Caco-2 (cell line): Measurements from ENCODE around the gene BPIFB1. TPM values are rescaled to one million over a fixed set of nuclear protein-coding genes. Genes with fewer than 3 reads are reported as not detected.

Experiments
- BruUV-seq: library from RNA; stranded (reverse); fragments of 400-500 nt; replicated peaks from 2 replicates; lab custom pipeline; 2021; lab: Mats Ljungman, UMichigan
- CTCF ChIA-PET: fragments of 300-600 bp; sonication (Branson Sonifier 250); formaldehyde crosslinking; loops from one replicate; lab custom pipeline; 2022; ENCODE audit warnings: antibody characterized with exemption; lab: Charles Lee
- POLR2A ChIA-PET: fragments of 300-600 bp; sonication (Branson Sonifier 250); formaldehyde crosslinking; loops from one replicate; lab custom pipeline; 2022; ENCODE audit warnings: antibody characterized with exemption; lab: Charles Lee
- DNase-seq, 2 experiments: peaks; one replicate each; pipeline versions ENCODE4 v3.0.0 to v3.0.0-alpha.2; 2020 to 2022
- H3K27me3 ChIP-seq: replicated peaks from 2 replicates; pipeline ENCODE4 v1.6.0; 2011; ENCODE audit warnings: low read length; ENCODE audit not compliant: control insufficient read depth, insufficient read depth
- H3K36me3 ChIP-seq: 2 replicates; pipeline ENCODE4 v1.5.1; 2011; ENCODE audit warnings: low read length; ENCODE audit not compliant: control insufficient read depth, insufficient read depth
- H3K4me1 ChIP-seq: fragments of 250-450 bp; sonication (Bioruptor Pico); 2 replicates; pipeline ENCODE4 v1.5.1; 2020; ENCODE audit warnings: mild to moderate bottlenecking
- H3K4me3 ChIP-seq: 2 replicates; pipeline ENCODE4 v1.5.1; 2011; ENCODE audit warnings: low read depth, mild to moderate bottlenecking, control low read depth, low read length
- H3K9me3 ChIP-seq: fragments of 250-450 bp; sonication (Bioruptor Pico); 2 replicates; pipeline ENCODE4 v1.5.1; 2020; ENCODE audit warnings: mild to moderate bottlenecking, moderate library complexity
- H3K27ac Mint-ChIP-seq: one replicate; pipeline ENCODE4 v1.8.0; 2022; ENCODE audit warnings: mixed read lengths; ENCODE audit not compliant: unreplicated experiment
- H3K27me3 Mint-ChIP-seq: one replicate; pipeline ENCODE4 v1.8.0; 2022; ENCODE audit warnings: mixed read lengths; ENCODE audit not compliant: insufficient read depth, unreplicated experiment
- H3K36me3 Mint-ChIP-seq: one replicate; pipeline ENCODE4 v1.8.0; 2022; ENCODE audit warnings: mild to moderate bottlenecking, mixed read lengths; ENCODE audit not compliant: insufficient read depth, unreplicated experiment
- H3K4me1 Mint-ChIP-seq: one replicate; pipeline ENCODE4 v1.8.0; 2022; ENCODE audit warnings: low read depth, mixed read lengths; ENCODE audit not compliant: unreplicated experiment
- H3K4me3 Mint-ChIP-seq: one replicate; pipeline ENCODE4 v1.8.0; 2022; ENCODE audit warnings: mild to moderate bottlenecking, moderate library complexity, mixed read lengths; ENCODE audit not compliant: unreplicated experiment
- H3K9me3 Mint-ChIP-seq: one replicate; pipeline ENCODE4 v1.8.0; 2022; ENCODE audit warnings: mixed read lengths; ENCODE audit not compliant: unreplicated experiment
- CTCF ChIP-seq, 2 experiments: fragments of 200-600 bp in 1 of 2; IDR thresholded peaks; 1 replicate in 1 of 2; 2 replicates in 1 of 2; pipeline versions ENCODE4 v1.5.1 to v1.8.0; 2011 to 2022; ENCODE audit warnings: antibody characterized with exemption in 1 of 2, control low read depth in 1 of 2, inconsistent platforms in 1 of 2, low read depth in 1 of 2, low read length in 1 of 2, mild to moderate bottlenecking in 1 of 2, moderate library complexity in 1 of 2; ENCODE audit not compliant: insufficient read depth in 1 of 2, severe bottlenecking in 1 of 2, unreplicated experiment in 1 of 2
- intact Hi-C: fragments of 100-400 bp; cut with micrococcal nuclease; formaldehyde crosslinking; loops from one replicate; pipeline ENCODE4 v1.10.0; 2022; ENCODE audit not compliant: unreplicated experiment
- total RNA-seq: library from RNA; stranded (reverse); gene quantifications from 2 replicates; pipeline ENCODE4 v1.2.3, GENCODE V29; 2022

The BPIFB1 gene
- total RNA-seq, 1 experiment from 2014 or later: not detected

GRCh38 chr20:33284284-33284683 lies 1.3 kb downstream of the BPIFB1 start:
- POLR2A ChIA-PET: no interaction called here
- Histone ChIP-seq H3K4me1 (no peaks in the 10 kb centered on the region), H3K27me3 (no peaks in the 10 kb centered on the region; the same call in 1 of the 2 replicates), H3K36me3 (no peaks in the 10 kb centered on the region), H3K4me3 (no peak overlapping the region), H3K9me3 (no peaks in the 10 kb centered on the region)
- no peak for TF ChIP-seq CTCF (IDR thresholded peaks at IDR 0.05; ENCODE audit: insufficient read depth in 1 of 2, low read depth in 1 of 2, low read length in 1 of 2, severe bottlenecking in 1 of 2, unreplicated experiment in 1 of 2)
- DNase-seq: no peak
- Mint-ChIP-seq H3K9me3 (no peaks in the 10 kb centered on the region), H3K4me3 (no peak overlapping the region), H3K27me3 (peaks cover 20% of the 10 kb centered on the region), H3K27ac (no peak overlapping the region), H3K36me3 (no peaks in the 10 kb centered on the region), H3K4me1 (no peaks in the 10 kb centered on the region)
- intact Hi-C loops: no loop called here
- no TSS peak for BruUV-seq
- CTCF ChIA-PET: interaction anchor here (1.1 kb wide), 1 partner anchor 72 kb away, joined by 4 read pairs; no protein-coding TSS in a partner anchor

- intact Hi-C loops: no loop called here
These were observed 1.9 kb downstream of the BPIFB1 start for GRCh38 chr20:33284937-33285336.

GRCh38 chr20:33285861-33286495 lies 3.0 kb downstream of the BPIFB1 start:
- Mint-ChIP-seq H3K27me3 (peaks cover 28% of the 10 kb centered on the region), H3K36me3 (no peaks in the 10 kb centered on the region), H3K4me3 (no peak overlapping the region), H3K4me1 (no peaks in the 10 kb centered on the region), H3K9me3 (no peaks in the 10 kb centered on the region), H3K27ac (no peak overlapping the region)
- DNase-seq: no peak
- Histone ChIP-seq H3K9me3 (no peaks in the 10 kb centered on the region), H3K4me1 (no peaks in the 10 kb centered on the region), H3K4me3 (no peak overlapping the region), H3K27me3 (no peaks in the 10 kb centered on the region), H3K36me3 (no peaks in the 10 kb centered on the region)
- CTCF ChIA-PET: interaction anchor here (0.7 to 1.2 kb wide), 2 partner anchors 23 to 172 kb away, joined by 3 read pairs; no protein-coding TSS in a partner anchor
- no TSS peak for BruUV-seq
- POLR2A ChIA-PET: no interaction called here
- intact Hi-C loops: no loop called here
- TF ChIP-seq CTCF (IDR thresholded peaks at IDR 0.05; ENCODE audit: insufficient read depth in 1 of 2, low read depth in 1 of 2, low read length in 1 of 2, severe bottlenecking in 1 of 2, unreplicated experiment in 1 of 2): no peak

More at GRCh38 chr20:33284937-33285336, 1.9 kb downstream of the BPIFB1 start:
- no peak for TF ChIP-seq CTCF (IDR thresholded peaks at IDR 0.05; ENCODE audit: insufficient read depth in 1 of 2, low read depth in 1 of 2, low read length in 1 of 2, severe bottlenecking in 1 of 2, unreplicated experiment in 1 of 2)
- H3K4me3 ChIP-seq: no peak overlapping the region
- BruUV-seq: no TSS peak
- Mint-ChIP-seq H3K4me1 (no peaks in the 10 kb centered on the region), H3K4me3 (no peak overlapping the region), H3K27me3 (peaks cover 21% of the 10 kb centered on the region), H3K9me3 (no peaks in the 10 kb centered on the region), H3K27ac (no peak overlapping the region), H3K36me3 (no peaks in the 10 kb centered on the region)
- H3K4me1 ChIP-seq: no peaks in the 10 kb centered on the region
- no peaks in the 10 kb centered on the region for H3K27me3 ChIP-seq
- no peaks in the 10 kb centered on the region for H3K36me3 ChIP-seq
- DNase-seq: no peak
- H3K9me3 ChIP-seq: no peaks in the 10 kb centered on the region
- ChIA-PET POLR2A (no interaction called here), CTCF (interaction anchor here (1.1 to 1.2 kb wide), 2 partner anchors 73 to 173 kb away, joined by 3 to 4 read pairs; no protein-coding TSS in a partner anchor)
